HUES6 (cell line): ENCODE data around the gene SMAD7.

Experiments
- H3K27ac ChIP-seq: 2 replicates; pipeline ENCODE4 v1.7.0; 2013; ENCODE audit warnings: low read depth, mild to moderate bottlenecking, low read length, inconsistent platforms
- H3K27me3 ChIP-seq: 2 replicates; pipeline ENCODE4 v1.6.1; 2013; ENCODE audit warnings: low read length; ENCODE audit not compliant: control insufficient read depth, insufficient read depth
- H3K36me3 ChIP-seq: 2 replicates; pipeline ENCODE4 v1.6.1; 2013; ENCODE audit warnings: low read length; ENCODE audit not compliant: control insufficient read depth, insufficient read depth
- H3K4me1 ChIP-seq: 2 replicates; pipeline ENCODE4 v1.6.1; 2013; ENCODE audit warnings: low read length; ENCODE audit not compliant: control insufficient read depth, insufficient read depth
- H3K4me3 ChIP-seq: 2 replicates; pipeline ENCODE4 v1.5.1; 2013; ENCODE audit warnings: low read depth, low read length
- H3K9ac ChIP-seq: one replicate; pipeline ENCODE4 v1.6.1; 2013; ENCODE audit warnings: mild to moderate bottlenecking, low read length
- H3K9me3 ChIP-seq: 2 replicates; pipeline ENCODE4 v1.6.1; 2013; ENCODE audit warnings: low read depth, low read length; ENCODE audit not compliant: control insufficient read depth, insufficient read depth

SMAD7 gene

DNA sequence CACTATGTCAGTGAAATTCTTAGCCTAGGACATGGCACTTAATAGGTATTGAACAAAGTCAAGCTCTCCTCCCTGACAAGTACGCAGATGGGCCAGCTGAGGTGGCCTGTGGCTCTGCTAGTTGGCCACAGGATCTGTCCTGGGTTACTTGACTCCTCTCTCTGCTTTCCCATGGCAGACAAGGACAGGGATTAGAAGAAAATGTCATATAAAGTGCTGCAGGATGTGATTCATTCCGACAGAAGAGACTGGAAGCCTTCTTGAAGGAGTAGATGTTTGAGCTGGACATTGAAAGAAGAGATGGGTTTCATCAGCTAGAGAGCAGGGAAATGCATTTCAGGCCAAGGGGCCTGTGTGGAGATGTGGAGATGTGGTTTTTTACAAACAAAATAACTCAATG, 46.7 kb downstream of the SMAD7 start:
- Histone ChIP-seq H3K36me3 (no peaks in the 10 kb centered on the region), H3K27ac (no peak overlapping the region), H3K4me1 (peaks cover 2% of the 10 kb centered on the region; the same call in 1 of the 2 replicates), H3K27me3 (no peaks in the 10 kb centered on the region), H3K4me3 (no peak overlapping the region), H3K9ac (no peak overlapping the region), H3K9me3 (peaks cover 15% of the 10 kb centered on the region)

DNA sequence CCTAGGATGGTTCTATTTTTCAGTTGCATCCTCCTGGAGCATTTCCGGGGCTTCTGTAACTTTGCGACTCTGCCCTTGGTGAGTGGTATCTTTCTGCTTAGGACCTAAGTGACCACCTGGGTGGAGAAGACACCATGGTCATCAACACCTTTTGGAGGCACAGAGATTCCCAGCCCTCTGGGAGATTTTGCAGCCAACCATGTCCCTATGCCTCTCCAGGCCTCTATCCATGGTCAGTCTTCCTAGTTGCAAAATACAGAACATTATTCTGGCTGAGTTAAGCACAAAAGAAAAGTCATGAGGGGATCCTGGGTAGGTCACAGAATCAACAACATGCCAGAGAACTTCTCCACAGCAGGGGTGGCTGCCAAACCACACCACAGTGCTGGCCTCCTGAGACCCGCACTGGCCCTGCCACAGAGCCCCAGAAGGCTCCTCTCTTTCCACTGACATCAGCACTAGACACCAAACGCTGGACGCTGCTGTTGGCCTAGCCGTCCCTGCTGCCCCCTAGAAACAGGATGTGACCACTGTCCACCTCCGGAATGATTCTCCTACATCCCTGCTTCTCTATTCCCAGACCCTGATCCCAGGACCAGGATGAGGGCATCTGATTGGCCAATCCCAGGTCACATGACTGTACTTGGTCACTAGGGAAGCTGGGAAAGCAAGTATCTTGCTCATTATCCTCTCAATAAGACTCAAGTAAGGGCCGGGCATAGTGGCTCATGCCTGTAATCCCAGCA, 47.7 kb downstream of the SMAD7 start:
- Histone ChIP-seq H3K4me3 (no peak overlapping the region), H3K4me1 (peaks cover 2% of the 10 kb centered on the region; the same call in 1 of the 2 replicates), H3K9ac (no peak overlapping the region)

GRCh38 chr18:48902023-48902855, 48.5 kb downstream of the SMAD7 start:
- H3K27me3 ChIP-seq: no peaks in the 10 kb centered on the region
- H3K36me3 ChIP-seq: no peaks in the 10 kb centered on the region
- no peak overlapping the region for H3K9ac ChIP-seq
- no peak overlapping the region; the same call in 1 of the 2 replicates for H3K27ac ChIP-seq
- peaks cover 15% of the 10 kb centered on the region for H3K9me3 ChIP-seq
- H3K4me3 ChIP-seq: no peak overlapping the region
- H3K4me1 ChIP-seq: peaks cover 2% of the 10 kb centered on the region; the same call in 1 of the 2 replicates

More for the DNA sequence above, 47.7 kb downstream of the SMAD7 start:
- Histone ChIP-seq H3K27ac (no peak overlapping the region), H3K9me3 (peaks cover 15% of the 10 kb centered on the region), H3K36me3 (no peaks in the 10 kb centered on the region), H3K27me3 (no peaks in the 10 kb centered on the region)

DNA sequence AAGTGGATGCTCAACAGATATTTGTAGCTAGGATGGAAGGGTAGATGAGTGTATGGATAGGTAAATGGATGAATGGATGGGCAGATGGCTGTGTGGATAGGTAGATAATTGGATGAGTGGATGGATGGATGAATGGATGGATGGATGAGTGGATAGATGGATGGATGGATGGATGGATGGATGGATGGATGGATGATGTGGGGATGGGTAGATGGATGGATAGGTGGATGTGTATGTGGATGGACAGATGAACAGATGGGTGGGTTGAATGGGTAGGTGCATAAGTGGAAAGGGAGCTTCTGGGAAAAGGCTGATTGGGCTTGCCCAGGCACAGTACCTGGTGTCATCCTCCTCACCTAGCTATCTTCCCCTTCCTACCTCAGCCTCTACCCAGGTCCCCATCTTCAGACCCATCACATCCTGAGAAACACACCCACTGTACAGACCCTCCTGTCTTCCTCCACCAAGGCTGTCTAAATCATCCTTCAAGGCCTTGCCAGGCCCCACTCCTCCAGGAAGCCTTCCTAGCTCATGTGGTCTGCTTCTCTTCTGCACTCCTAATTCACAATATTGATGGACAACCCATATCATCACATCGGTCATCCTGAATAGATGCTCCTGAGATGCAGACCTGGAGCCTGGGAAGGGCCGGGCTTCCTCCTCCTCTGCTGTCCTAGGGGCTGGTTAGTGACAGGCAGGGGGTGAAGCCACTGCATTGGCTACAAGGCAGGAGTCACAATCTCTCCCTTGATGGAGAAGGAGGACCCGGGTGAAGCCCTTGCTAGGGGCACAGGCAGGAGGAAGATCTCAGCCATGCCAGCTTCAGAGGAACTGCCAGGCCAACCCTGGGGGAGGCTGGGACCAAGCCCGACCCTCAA, 49.4 kb downstream of the SMAD7 start:
- no peaks in the 10 kb centered on the region for H3K36me3 ChIP-seq
- H3K27ac ChIP-seq: no peak overlapping the region
- H3K9ac ChIP-seq: no peak overlapping the region
- no peaks in the 10 kb centered on the region for H3K27me3 ChIP-seq
- peaks cover 6% of the 10 kb centered on the region; the same call in 1 of the 2 replicates for H3K4me1 ChIP-seq
- no peak overlapping the region for H3K4me3 ChIP-seq
- peaks cover 15% of the 10 kb centered on the region for H3K9me3 ChIP-seq

DNA sequence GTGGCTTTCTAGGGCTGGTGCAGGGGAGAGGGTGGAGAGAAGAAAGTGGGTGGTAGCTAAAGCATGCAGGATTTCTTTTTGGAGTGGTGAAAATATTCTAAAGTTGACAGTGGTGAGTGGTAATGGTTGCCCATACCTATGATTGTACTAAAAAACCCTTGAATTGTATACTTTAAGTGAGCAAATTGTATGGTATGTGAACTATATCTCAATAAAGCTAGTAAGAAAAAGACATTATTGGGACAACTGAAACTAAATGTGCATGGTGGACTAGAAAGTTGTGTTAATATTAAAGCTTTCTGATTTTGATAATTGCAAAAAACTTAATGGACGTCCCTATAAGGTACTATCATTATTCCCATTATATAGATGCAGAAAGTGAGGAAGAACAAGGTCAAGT, 50.3 kb downstream of the SMAD7 start:
- H3K9ac ChIP-seq: no peak overlapping the region
- H3K27me3 ChIP-seq: no peaks in the 10 kb centered on the region
- H3K36me3 ChIP-seq: no peaks in the 10 kb centered on the region
- H3K9me3 ChIP-seq: peaks cover 14% of the 10 kb centered on the region
- H3K27ac ChIP-seq: no peak overlapping the region
- H3K4me3 ChIP-seq: no peak overlapping the region
- H3K4me1 ChIP-seq: peaks cover 6% of the 10 kb centered on the region; the same call in 1 of the 2 replicates

- H3K36me3 ChIP-seq: no peaks in the 10 kb centered on the region
- peaks cover 6% of the 10 kb centered on the region; the same call in 1 of the 2 replicates for H3K9me3 ChIP-seq
- peaks cover 6% of the 10 kb centered on the region; the same call in 1 of the 2 replicates for H3K4me1 ChIP-seq
- H3K27me3 ChIP-seq: no peaks in the 10 kb centered on the region
- H3K9ac ChIP-seq: no peak overlapping the region
- H3K27ac ChIP-seq: no peak overlapping the region
- no peak overlapping the region for H3K4me3 ChIP-seq
Observed at GRCh38 chr18:48899558-48900174, 51.1 kb downstream of the SMAD7 start.

GRCh38 chr18:48898521-48898920, 52.2 kb downstream of the SMAD7 start:
- no peaks in the 10 kb centered on the region for H3K27me3 ChIP-seq
- no peaks in the 10 kb centered on the region for H3K36me3 ChIP-seq
- H3K9me3 ChIP-seq: peaks cover 3% of the 10 kb centered on the region; the same call in 1 of the 2 replicates
- no peak overlapping the region for H3K27ac ChIP-seq
- H3K9ac ChIP-seq: no peak overlapping the region
- H3K4me3 ChIP-seq: no peak overlapping the region
- H3K4me1 ChIP-seq: peaks cover 8% of the 10 kb centered on the region; the same call in 1 of the 2 replicates

DNA sequence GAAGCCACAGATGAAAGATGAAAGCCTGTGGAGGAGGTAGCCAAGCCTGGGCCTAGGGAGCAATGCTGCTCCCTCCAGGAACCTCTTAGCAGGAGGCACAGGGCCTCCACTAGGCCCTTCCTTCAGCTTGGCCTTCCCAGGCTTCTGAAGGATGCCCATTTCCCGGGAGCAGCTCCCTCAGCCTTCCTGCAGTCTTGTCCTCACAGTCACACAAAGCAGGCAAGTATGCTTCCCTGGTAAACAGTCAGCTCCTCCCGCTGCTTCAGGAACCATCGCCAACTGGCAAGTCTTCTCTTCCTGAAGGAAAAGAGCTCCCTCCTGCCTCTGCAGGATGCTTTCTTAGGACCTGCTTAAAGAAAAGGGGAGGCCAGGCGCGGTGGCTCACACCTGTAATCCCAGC, 53.2 kb downstream of the SMAD7 start:
- Histone ChIP-seq H3K27me3 (no peaks in the 10 kb centered on the region), H3K4me3 (no peak overlapping the region), H3K4me1 (peaks cover 10% of the 10 kb centered on the region; the same call in 1 of the 2 replicates), H3K36me3 (no peaks in the 10 kb centered on the region), H3K27ac (no peak overlapping the region), H3K9me3 (peaks cover 3% of the 10 kb centered on the region; the same call in 1 of the 2 replicates), H3K9ac (no peak overlapping the region)

GRCh38 chr18:48896875-48897511, 53.8 kb downstream of the SMAD7 start:
- Histone ChIP-seq H3K9ac (no peak overlapping the region), H3K27ac (no peak overlapping the region), H3K9me3 (peaks cover 3% of the 10 kb centered on the region; the same call in 1 of the 2 replicates), H3K4me1 (peaks cover 10% of the 10 kb centered on the region; the same call in 1 of the 2 replicates), H3K36me3 (no peaks in the 10 kb centered on the region), H3K27me3 (no peaks in the 10 kb centered on the region), H3K4me3 (no peak overlapping the region)
